BJ (cell line): ENCODE results near the gene GABBR2. TPM values are rescaled to one million over a fixed set of nuclear protein-coding genes. Genes with fewer than 3 reads are reported as not detected.

ENCODE experiments used
- CTCF ChIA-PET: fragments of 350-600 bp; formaldehyde crosslinking; extraction: SDS; loops from one replicate; lab custom pipeline; 2021; ENCODE audit warnings: antibody characterized with exemption, inconsistent platforms; lab: Yijun Ruan, JAX
- POLR2A ChIA-PET: fragments of 300-600 bp; sonication (Branson Sonifier 250); formaldehyde crosslinking; extraction: SDS; loops from one replicate; lab custom pipeline; 2021; ENCODE audit warnings: antibody characterized with exemption; lab: Charles Lee
- DNase-seq: peaks from one replicate; pipeline ENCODE4 v3.0.0-alpha.2; 2011; ENCODE audit warnings: low read depth
- H3K27me3 ChIP-seq: 2 replicates; pipeline ENCODE4 v1.6.0; 2011; ENCODE audit warnings: low read length; ENCODE audit not compliant: control insufficient read depth, insufficient read depth
- H3K36me3 ChIP-seq: 2 replicates; pipeline ENCODE4 v1.5.1; 2011; ENCODE audit warnings: low read length; ENCODE audit not compliant: control insufficient read depth, insufficient read depth
- H3K4me3 ChIP-seq: 2 replicates; pipeline ENCODE4 v1.5.1; 2011; ENCODE audit warnings: low read depth, mild to moderate bottlenecking, control low read depth, low read length
- polyA plus RNA-seq: library from polyadenylated mRNA; depleted of rRNA; stranded (reverse); fragments of >200 nt; gene quantifications from 2 replicates; pipeline ENCODE4 v1.2.3, GENCODE V29; 2011
- TF ChIP-seq, protein P1 (sequence below): IDR thresholded peaks from 2 replicates; pipeline ENCODE4 v1.5.1; 2011; ENCODE audit warnings: low read depth, mild to moderate bottlenecking, control low read depth, inconsistent platforms, low read length, moderate library complexity; ENCODE audit not compliant: insufficient read depth

The GABBR2 gene
- polyA plus RNA-seq, 1 experiment, result 1.6 TPM

DNA sequence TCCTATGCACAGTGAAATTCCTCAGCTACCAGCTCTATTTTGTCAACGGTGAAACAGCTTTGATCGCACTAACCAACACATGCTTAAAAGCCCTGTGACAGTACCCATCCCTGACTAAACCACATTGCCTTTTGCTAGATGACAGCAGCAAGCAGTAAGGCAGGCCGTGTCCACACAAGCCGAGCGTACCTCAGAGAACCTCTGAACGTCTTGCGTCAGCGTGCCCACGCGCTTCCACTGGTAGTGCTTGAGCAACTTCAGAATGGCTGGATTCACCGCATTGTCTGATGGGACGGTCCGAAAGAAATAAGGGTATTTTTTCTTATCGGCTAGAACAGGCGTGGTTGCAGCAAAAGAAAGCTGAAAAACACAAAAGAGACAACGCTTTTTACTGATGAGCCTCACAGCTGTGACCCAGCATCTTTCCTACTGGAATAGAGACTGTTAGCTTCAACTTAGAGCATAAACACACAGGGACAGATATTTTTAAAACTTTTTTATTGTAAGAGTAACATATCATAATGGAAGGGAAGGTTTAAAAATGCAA is 167.0 kb downstream of the GABBR2 start:
- CTCF ChIA-PET, result no interaction called here
- TF ChIP-seq, protein P1, sequence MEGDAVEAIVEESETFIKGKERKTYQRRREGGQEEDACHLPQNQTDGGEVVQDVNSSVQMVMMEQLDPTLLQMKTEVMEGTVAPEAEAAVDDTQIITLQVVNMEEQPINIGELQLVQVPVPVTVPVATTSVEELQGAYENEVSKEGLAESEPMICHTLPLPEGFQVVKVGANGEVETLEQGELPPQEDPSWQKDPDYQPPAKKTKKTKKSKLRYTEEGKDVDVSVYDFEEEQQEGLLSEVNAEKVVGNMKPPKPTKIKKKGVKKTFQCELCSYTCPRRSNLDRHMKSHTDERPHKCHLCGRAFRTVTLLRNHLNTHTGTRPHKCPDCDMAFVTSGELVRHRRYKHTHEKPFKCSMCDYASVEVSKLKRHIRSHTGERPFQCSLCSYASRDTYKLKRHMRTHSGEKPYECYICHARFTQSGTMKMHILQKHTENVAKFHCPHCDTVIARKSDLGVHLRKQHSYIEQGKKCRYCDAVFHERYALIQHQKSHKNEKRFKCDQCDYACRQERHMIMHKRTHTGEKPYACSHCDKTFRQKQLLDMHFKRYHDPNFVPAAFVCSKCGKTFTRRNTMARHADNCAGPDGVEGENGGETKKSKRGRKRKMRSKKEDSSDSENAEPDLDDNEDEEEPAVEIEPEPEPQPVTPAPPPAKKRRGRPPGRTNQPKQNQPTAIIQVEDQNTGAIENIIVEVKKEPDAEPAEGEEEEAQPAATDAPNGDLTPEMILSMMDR, result no peak
- DNase-seq, result no peak

DNA sequence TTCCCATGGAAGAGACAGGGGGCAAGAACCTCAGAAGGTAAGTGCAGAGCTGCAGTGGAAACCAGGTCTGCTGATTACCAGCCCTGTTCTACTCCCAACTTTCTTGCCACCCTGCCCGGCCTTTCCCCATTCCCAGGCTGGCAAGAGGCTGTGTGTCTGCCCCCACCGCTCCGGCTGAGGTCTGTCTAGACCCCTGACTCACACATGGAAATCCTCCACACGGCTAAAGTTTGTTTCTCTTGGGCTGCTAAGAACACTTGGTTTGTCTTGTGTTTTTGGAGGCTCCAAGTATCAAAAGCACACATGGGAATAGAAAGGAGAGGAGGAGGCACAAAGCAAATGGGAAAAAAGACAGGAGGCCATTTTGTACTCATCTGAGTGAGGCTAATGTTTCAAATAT is 168.3 kb downstream of the GABBR2 start:
- Histone ChIP-seq H3K27me3 (0 out of 2 replicates have a peak, but pooled peaks cover 2% of the 10 kb centered on the region), H3K4me3 (no peak overlapping the region), H3K36me3 (no peaks in the 10 kb centered on the region)
- DNase-seq, result no peak
- POLR2A ChIA-PET, result no interaction called here
- TF ChIP-seq, protein P1, result no peak
- CTCF ChIA-PET, result no interaction called here

More for the DNA sequence above, 167.0 kb downstream of the GABBR2 start:
- Histone ChIP-seq H3K4me3 (no peak overlapping the region), H3K27me3 (0 out of 2 replicates have a peak, but pooled peaks cover 2% of the 10 kb centered on the region), H3K36me3 (no peaks in the 10 kb centered on the region)
- POLR2A ChIA-PET, result no interaction called here

DNA sequence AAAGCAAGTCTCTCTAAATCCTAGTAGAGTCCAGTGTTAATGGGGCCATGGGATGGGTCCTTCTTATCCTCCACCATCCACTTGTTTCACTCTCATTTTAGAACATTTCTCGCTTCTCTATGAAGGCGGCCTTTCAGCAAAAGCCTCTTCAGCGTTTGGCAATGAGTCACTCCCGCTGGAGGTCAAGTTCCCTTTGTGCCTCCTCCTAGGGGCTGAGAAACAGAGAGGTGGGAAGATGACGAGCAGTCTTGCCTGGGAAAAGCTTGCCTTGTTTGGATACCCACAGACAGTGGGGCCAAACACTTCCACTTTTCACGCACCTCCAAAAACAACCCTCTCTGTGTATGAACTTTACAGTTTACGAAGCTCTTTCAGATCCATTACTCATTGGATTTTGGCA is 168.8 kb downstream of the GABBR2 start:
- no peaks in the 10 kb centered on the region for H3K36me3 ChIP-seq
- no peak for DNase-seq
- no peak overlapping the region for H3K4me3 ChIP-seq
- ChIA-PET CTCF (no interaction called here), POLR2A (no interaction called here)
- TF ChIP-seq, protein P1, result no peak
- 0 out of 2 replicates have a peak, but pooled peaks cover 2% of the 10 kb centered on the region for H3K27me3 ChIP-seq

DNA sequence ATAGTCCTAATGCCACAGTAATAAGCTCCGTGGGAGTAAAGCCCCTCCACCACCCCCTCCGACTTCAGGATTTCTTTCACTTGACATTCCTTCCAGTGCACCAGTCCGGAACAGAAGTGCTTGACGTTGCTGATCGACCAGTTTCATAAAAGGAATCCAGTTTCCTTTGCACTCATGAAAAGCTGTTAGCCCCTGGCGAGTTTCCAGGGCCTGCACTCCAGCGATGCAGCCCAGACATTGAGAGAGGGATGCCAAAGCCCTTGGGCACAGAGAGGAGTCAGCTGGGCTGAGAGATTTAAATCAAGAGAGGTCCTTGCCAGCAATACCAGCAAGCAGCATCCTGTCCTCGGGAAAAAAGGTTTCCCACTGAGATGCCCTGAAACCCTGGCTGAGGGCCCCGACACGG is 170.1 kb downstream of the GABBR2 start:
- POLR2A ChIA-PET, result no interaction called here
- no peak overlapping the region for H3K4me3 ChIP-seq
- 0 out of 2 replicates have a peak, but pooled peaks cover 2% of the 10 kb centered on the region for H3K27me3 ChIP-seq
- TF ChIP-seq, protein P1, result no peak
- CTCF ChIA-PET, result interaction anchor here (1.6 kb wide), 1 partner anchor 54 kb away, joined by 3 read pairs; no protein-coding TSS in a partner anchor
- H3K36me3 ChIP-seq, result no peaks in the 10 kb centered on the region
- DNase-seq, result no peak

DNA sequence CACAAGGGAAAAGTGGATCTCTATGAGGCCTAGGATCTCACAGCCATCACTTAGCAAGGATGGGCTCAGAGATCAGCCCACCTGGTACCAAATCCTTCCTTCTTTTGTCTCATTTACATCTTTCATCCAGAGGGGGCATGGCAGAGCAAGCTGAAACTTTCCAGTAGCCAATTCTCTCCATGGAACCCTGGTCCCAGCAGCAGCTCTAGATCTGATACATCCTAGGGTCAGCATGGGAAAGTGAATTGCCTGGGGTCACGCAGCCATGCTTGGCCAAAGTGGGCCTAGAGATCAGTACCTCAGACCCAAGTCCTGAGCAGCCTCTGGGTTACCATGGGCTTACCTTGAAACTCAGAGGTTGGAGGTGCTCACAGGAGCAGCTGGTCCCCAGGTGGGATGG is 170.5 kb downstream of the GABBR2 start:
- Histone ChIP-seq H3K36me3 (no peaks in the 10 kb centered on the region), H3K27me3 (0 out of 2 replicates have a peak, but pooled peaks cover 2% of the 10 kb centered on the region), H3K4me3 (no peak overlapping the region)
- DNase-seq, result no peak
- ChIA-PET POLR2A (no interaction called here), CTCF (interaction anchor here (1.6 kb wide), 1 partner anchor 53 kb away, joined by 3 read pairs; no protein-coding TSS in a partner anchor)
- TF ChIP-seq, protein P1, result no peak
